ENCODE measurements around the gene DNAH3.
A peak's percentile ranks its signal among the peaks of the same experiment; 100 is the strongest.
"Not testable (repeated sequence)": the region's sequence is repeated elsewhere in the genome, so short reads cannot be mapped to it uniquely, and the experiment has no call there.

DNAH3 gene

DNA sequence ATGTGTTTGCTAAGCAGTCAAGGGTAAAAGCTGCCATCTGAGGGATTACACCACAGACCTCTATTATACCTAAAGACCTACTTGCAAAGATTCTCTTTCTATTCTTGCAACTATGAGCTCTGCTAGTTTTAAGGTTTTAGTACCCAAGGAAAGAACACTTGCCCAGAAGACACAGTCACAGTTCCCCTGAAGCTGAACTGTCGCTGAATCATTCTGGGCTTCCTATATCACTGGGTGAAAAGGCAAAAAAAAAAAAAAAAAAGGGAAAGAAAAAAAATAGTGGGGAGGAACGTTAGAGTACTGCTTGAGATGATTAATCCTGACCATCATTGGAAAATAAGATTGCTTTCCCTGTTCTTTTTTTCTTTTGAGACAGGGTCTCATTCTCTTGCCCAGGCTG is 212.2 kb downstream of the DNAH3 start:
- no peak for DNase-seq

DNA sequence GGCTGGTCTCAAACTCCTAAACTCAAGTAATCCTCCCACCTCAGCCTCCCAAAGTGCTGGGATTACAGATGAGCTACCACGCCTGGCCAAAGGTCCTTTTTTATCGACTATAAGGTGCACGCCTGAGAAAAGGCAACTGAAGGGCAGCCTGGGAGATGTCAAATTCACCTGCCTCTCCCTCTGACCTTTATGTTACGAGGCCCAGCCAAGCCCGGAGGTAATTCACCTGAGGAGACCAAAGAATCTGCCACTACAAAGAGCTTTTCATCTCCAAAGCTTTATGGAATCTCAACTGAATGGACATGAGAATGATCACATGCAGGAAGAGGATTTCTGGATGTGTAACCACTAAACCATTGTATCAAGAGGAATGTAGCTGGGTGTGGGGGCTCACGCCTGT is 212.9 kb downstream of the DNAH3 start:
- no peak for DNase-seq

DNA sequence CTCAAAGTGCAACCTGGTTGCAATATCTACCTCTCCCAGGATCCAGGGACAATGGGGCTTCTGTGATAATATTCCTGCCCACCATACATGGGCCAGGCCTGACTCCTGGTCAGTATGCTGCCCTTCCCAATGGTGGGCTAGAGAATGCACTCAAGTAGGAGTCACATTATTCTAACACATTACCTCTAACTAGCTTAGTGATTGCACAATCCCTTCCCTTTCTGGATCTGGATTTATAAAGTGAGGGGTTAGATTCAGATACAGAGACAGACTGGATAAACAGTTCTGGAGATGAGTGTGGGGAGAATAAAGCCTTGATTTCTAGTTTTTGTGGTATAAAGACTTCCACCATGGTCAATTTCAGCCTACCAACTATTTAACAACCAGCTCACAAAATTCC is 217.1 kb downstream of the DNAH3 start:
- DNase-seq, result no peak

DNA sequence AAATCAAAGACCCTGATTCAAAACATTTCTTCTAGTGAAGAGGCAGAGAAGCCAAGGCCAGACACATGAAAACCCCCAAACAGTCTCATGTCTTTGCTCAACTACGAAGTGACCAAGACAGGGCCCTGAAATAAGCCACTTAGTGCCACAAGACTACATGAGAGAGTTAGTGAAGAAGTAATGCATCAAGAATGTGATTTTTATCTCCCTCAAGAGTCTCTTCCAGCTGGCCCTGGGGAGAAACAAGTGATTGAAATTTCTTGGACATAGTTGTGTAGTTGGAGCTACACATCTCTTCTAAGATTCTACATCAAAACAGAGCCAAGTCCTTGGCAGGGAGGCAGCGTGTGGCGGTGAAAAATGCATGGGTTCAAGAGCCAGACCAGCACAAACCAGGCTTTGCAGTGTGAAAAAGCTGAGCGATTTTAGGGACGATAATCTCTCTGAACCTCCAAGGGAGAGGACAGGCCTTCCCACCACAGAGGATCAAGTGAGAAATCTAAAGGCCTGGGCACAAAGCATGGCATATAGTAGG is 219.5 kb downstream of the DNAH3 start:
- DNase-seq, result no peak

DNA sequence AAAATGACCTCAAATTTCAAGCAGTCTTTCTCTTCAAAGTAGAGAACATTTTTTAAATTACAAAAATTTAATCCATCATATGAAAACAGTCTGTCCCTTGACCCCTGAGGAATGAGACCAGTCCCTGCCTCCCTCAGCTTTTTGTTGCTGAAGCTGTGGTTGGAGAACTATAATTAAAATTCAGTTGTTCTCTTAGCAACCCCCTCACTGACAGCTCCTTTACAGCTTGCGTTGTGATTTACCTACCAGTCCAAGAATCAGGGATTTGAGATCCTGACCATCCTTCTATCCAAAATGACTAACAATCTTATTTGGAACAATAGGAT is 220.3 kb downstream of the DNAH3 start:
- no peak for DNase-seq

DNA sequence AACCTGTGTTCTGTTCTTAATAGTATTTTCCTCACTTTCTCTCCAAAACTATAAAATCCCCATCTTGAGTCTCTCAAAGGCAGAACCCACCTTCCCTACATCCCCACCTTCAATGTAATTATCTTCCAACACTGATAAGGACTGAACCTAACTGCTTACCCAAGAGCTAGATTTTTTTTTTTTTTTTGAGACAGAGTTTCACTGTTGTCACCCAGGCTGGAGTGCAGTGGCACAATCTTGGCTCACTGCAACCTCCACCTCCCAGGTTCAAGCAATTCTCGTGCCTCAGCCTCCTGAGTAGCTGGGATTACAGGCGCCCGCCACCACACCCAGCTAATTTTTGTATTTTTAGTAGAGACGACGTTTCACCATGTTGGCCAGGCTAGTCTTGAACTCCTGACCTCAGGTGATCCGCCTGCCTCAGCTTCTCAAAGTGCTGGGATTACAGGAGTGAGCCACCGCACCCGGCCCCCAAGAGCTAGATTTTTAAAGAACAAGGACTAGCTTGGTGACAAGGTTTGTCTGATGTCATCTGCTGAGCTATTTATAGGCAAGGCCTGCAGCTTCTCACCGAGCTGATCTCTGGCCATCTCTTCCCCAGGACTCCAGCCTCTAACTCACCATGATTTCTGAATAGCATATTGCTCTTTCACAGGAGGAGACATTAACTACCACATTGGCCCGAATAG is 220.8 kb downstream of the DNAH3 start:
- DNase-seq, result not testable (repeated sequence)

DNA sequence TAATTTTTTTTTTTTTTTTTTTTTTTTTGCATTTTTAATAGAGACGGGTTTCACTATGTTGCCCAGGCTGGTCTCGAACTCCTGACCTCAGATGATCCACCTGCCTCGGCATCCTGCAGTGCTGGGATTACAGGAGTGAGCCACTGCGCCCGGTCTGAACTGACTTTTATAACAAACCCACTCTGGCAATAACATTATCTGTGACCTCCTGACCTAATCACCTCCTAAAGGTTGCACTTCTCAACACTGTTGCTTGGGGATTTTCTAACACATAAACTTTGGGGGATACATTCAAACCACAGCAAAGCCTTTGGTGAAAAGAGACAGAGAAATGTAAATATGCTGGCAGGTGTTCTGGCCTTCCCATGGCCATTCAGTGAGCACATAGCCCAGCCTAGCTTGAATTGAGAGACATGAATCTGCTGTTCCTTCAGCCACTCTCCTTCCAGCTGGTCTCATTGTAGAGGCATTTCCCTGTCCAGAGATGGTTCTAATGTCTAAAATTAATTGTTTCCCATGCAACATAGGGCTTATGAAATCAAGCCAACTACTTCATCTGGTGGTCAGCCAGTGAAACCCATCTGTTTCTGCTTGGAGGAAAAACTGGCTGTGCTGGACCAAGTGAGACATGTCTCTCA is 221.8 kb downstream of the DNAH3 start:
- DNase-seq, result no peak

DNA sequence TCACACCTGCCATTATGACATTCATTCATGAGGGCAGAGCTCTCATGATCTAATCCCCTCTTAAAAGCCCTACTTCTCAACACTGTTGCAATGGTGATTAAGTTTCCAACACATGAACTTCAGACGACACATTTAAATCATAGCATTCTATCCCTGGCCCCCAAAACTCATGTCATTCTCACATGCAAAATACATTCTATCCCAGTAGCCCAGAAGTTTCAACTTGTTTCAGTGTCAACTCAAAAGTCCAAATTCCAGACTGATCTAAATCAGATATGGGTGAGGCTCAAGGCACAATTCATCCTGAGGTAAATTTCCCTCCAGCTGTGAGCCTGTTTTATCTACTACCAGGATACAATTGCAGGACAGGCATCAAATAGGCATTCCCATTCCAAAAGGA is 224.9 kb downstream of the DNAH3 start:
- DNase-seq, result no peak

DNA sequence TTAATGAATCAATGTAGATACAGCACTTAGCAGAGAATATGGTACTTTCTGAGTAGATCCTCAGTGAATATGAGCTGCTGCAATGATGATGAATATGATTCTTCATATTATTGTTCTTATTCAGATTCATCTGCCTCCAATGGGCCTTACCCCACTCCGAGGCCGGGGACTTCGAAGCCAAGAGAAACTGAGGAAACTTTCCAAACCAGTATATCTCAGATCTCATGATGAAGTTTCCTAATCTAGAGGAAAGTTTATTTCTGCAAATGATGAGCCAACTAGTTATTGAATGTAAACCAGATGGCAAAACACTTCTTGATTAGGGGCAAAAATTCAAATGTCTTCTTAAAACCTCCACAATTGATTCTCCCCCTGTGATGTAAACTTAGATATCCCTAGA is 226.8 kb downstream of the DNAH3 start:
- DNase-seq, result no peak

DNA sequence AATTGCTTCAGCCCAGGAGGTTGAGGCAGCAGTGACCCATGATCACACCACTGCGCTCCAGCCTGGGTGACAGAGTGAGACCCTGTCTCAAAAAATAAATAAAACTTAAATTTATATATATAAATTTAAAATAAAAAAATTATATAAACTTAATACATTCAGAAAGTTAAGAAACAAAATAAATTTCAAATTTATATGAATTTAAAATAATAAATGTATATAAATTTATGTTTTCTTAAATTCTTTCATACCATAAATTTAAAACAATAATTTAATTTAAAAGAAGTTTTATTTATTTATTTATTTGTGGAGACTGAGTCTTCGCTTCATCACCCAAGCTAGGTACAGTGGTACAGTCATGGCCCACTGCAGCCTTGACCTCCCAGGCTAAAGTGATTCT is 229.8 kb downstream of the DNAH3 start:
- DNase-seq, result no peak

DNA sequence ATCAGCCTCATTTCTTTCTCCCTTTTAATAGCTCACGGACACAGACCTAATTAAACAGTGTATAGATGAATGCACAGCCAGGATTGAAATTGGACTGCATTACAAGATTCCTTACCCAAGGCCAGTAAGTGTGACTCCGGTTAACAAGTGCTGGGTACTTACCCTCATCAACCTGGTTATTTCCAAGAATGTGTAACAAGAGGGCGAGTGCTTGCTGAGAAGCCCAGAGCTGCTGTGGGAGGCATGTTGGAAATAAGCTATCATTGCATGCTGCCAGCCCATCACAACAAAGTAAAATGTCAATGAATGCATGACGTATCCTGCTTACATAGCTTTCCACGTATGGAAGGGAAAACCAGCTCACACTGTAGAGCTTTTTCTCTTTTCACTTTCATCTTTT is 230.6 kb downstream of the DNAH3 start:
- peak; percentile 43 for DNase-seq

DNA sequence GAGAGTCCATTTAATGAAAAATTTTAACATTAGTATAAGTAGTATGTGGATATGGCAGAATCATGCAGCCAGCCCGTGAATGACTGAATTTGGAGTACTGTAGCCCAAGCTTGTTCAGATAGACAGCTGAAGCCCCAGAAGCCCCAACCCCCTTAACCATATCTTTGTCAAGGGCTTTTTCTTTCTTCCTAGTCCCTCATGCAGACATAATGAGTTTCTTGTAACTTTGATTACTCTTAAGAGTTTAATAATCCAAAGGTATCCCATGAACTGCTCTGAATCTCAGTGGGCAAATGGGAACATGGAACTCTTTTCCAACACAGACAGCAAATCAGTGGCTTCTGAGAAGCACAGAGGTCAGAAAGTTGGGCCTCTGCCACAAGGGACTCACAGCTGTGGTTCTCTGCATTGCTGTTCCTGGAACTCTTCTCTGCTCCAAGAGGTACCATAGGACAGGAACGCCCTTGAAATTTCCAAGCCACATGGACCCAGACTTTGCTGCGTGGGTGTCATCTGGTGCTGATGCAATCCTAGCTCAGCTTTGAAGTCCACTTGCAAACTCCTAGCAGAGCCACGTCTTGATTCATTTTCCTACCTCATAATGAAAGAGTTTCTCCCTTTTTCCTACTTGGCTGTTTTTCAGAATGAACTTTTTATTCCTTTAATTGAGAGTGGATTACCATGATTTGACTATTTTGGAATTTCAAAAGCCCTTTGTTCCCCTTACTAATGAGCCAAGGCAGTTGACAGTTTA is 232.0 kb downstream of the DNAH3 start:
- no peak for DNase-seq

DNA sequence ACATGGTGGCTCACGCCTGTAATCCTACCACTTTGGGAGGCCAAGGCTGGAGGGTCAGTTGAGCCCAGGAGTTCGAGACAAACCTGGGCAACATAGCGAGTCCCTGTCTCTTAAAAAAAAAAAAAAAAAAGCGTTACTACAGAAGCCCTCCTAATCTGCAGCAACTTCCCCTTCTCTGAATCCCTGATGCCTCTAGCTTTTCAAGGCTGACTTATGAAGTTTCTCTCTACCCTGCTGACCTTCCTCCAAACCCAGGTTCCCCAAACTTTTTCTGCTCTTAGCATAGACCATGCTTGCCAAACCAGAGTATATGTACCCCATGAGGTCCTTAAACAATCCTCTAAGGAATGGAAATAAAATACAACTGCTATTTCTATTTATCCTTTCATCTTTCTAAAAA is 233.7 kb downstream of the DNAH3 start:
- no peak for DNase-seq

DNA sequence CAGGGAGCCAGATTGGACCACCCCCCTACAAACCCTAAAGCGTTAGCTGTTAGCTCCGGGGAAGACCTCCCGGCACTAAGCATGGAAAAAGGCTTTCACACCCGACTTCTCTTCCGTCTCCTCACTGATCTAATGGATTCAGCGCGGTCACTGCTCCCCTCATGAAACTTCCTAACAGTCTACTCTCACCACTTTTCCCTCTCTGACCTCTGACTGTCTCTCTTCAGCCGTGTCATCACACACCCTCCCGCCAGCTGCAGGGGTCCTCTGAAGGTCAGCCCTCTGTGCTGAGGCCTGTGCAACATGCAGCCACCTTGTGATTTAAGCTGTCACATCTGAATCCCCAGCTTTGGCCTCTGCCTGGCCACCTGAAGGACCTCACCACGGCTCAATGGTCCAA is 234.4 kb downstream of the DNAH3 start:
- DNase-seq, result no peak

DNA sequence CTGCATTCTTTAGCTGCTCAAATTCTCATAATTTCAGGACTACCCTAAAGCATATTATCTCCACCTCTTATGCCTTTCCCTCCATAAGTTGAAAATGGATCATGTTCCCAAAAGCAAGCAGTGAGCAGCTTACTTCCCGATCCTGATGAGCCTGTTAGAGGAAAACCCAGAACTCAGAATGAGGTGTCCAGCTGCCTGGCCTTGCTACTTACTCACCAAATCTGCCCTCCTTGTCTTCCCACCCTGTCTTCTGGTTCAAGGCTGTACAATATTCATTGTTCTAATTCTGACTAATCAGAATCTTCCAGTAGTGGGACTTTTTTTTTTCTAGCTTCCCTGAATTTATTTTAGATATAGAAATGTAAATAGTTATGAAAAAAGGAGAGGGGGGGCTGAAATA is 239.3 kb downstream of the DNAH3 start:
- DNase-seq, result no peak

DNA sequence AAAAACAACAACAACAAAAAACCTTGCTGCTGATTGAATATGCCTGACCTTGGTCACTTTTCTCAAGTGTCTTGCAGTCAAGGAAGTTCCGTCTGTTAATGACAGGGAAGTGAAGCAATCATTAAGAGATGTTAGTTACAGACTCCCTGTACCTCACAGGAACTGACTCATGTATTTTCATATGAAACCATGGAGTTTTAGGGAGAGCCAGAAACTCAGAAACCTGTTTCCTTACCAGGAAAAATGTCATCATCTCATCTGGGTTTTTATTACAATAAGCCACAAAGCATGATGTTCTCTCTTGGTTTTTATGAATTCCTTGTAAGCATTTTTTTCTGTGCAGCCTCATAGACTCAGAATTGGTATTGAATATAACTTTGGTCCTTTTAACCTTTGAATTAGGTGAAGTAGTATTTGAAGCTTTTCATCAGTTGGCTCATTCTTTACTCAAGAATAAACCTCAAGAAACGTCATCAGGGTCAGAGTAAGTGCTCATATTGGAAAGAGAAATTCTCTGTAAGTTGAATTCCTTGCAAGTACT is 239.8 kb downstream of the DNAH3 start:
- DNase-seq, result no peak

DNA sequence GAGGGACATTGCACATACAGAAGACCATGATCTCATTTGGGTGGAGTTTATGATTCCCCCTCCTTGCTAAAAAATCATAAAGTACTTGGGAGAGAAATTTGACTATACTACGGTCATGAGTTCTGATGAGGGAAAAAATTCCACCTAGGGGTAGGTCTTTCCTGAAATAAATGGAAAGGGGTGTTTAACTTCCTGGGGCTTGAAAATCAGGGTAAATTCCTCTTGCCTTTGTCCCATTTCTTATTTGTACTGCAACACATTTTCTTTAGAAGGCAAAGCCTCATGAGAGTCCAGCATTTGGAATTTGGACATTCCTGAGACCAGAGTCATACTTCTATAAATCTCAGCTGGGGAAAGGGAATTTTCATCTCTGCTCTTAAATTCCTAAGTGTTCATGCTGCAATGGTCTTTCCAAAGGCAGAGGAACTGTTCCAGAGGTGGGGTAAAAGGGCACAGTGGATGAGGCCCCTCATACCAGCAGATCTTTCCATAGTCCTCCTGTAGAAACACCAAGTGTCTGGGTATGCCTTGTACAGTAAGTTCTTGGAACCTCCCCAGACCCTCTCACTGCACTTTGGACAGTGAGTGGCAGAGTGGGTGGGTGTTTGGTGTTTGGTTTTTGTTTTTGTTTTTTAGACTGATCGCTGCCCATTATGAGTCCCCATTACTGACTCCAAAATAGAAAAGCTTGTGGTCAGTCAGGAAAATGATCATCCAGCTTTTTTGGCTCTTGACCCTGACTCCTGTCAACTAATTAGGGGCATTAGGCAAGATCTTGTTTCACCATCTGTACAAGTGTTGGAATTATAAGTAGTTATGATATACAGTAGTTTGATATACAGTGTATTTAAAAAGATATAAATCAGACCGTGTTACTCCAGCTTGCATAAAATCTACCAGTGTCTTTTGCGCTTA is 244.0 kb downstream of the DNAH3 start:
- DNase-seq, result no peak

DNA sequence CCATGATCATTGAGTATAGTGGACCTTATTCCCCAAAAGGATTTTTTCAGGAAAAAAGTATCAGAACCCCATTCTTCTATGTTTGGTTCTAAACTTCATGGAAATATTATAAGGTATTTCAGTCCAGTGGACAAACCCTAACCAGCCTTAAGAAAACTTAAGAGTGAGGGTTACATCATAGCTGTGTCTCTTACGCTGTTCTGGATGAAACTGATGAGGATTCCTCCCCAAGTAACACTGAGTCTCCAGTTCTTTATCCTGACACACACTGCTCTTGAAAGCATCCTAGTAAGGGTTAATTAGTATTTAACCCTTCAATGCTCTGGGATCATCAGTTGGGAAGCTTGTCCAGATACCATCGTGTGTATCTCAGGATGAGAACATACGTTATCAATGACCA is 245.1 kb downstream of the DNAH3 start:
- no peak for DNase-seq

DNA sequence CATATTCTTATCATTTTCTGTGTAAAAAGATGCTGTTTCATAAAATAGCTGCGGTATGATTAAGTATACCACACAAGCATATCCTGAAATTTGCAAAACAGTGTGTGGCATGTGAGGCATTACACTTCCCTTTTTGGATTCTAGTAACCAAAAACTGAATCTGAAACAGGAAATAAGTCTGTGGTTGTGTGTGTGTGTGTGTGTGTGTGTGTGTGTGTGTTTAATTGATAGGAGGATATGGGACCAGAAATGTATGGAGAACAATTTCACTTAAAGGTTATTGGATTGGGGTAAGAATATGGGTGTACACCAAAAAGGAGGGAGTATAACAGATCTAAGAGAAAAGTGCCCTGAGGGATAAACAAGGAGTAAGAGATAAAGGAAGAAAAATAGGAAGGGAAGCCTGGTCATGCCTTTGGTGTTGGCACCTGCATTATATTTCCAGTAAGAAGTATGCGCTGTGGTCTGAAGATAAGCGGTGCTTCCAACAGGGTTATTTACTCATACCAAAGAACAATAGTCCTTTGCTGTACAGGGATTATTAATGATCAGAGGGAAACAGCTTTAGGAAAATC is 246.1 kb downstream of the DNAH3 start:
- no peak for DNase-seq

DNA sequence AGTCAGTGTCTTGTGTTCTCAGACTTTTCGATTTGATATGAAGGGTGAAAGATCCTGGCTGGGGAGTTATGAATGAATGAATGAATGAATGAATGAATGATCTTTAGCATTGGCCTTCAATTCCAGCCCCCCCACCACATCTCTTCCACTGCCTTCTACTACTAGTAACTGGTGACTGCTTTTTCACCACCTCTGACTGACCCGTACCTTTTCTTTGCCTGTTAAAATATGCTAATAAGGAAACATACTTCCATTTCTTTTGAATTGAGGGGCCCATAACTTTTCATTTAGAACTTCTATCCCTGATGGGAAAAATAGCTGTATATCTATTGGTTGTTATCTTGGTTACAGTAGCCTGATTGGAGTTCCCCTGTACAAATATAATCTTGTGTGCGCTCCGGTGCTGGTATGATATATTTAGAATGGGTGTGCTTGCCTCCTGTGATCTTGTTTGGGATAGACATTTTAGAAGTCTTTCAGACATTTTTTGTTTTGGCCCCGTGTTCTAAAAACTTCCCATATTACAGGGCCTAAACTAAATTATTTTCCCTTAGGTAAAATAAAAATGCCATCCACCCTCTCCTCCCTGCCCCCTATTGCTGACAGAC is 246.6 kb downstream of the DNAH3 start:
- no peak for DNase-seq

DNA sequence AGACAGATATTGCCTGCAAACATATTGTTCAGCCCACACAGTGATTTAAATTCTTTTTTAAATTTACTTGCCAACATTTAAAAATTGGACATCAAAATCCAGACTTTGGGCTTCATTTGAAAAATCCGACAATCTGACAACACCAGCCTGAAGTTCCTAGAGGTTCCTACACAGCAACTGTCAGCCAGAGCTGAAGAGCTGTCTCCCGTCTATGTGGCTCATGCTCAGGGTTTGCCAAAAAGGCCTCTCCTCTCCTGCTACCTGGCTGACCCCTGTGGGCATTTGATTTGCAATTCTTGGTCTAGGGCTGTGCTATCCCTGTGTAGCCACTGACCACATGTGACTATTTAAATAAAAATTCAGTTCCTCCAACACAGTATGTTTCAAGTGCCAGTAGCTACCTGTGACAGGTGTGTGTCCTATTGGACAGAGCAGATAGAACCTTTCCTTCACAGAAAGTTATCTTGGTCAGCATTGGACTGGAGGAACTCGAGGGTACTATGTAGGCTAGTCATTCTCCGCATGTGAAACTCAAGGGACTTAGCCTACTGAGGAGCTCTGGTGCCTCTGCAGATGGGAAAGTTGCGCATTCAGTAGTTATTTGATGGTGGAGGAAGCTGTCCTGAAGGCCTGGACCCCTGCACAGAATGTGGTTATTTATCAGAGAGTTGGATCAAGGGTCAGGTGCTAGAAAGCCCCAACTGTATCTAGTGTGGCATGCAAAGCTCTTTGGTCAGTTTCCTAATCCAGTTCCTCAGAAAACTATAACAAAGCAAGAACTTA is 247.3 kb downstream of the DNAH3 start:
- no peak for DNase-seq
